Measurements from ENCODE around the gene RTP5. TPM values are rescaled to one million over a fixed set of nuclear protein-coding genes. Genes with fewer than 3 reads are reported as not detected.
A peak's percentile ranks its signal among the peaks of the same experiment; 100 is the strongest.
"Not testable (repeated sequence)": the region's sequence is repeated elsewhere in the genome, so short reads cannot be mapped to it uniquely, and the experiment has no call there.

Gene RTP5
- not detected for total RNA-seq
- long read RNA-seq = 0 reads

DNA sequence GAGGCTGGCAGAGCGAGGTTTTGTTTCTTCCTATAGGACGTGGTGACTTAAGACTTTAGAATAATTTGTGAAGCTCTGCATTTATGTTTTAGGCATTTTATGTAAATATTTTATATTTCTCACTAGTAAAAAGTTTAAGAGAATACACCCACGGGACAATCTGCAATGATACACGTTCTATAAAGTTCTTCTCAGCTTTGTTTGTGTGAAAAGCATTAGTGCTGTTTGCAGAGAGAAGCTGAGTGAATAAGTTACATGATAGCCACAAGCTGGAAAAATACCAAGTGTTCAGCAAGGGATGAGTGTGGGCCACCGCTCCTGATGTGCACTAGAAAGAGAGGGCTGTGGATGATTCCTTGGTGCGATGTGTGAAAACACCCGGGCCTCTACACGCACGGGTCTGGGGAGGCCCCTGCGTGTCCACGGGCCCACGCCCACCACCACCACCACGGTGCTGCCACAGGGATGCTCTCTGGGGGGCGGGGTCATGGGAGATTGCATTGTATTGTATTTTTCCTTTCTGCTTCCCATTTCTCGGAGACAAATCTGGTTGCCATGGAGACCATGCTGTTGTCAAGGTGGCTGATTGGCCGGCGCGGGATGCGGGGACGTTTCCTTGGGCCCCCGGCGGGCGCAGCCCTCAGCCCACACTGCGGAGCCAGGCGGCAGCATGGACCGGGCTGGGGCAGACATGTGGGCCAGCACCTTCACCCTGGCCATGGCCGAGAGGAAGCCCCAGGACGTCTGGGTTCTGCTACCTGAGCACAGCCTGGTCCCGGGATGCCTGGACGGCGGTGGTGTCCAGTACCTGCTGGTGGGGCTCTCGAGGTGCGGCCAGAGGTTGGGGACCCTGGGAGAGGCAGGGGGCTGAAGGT, at the start of gene RTP5:
TSS of gene RTP5 (plus strand) at position 643 of the 875 bp plus-strand sequence. CDS start at position 671, 28 bp downstream.
- no peak for DNase-seq (ENCODE audit: low spot score)

DNA sequence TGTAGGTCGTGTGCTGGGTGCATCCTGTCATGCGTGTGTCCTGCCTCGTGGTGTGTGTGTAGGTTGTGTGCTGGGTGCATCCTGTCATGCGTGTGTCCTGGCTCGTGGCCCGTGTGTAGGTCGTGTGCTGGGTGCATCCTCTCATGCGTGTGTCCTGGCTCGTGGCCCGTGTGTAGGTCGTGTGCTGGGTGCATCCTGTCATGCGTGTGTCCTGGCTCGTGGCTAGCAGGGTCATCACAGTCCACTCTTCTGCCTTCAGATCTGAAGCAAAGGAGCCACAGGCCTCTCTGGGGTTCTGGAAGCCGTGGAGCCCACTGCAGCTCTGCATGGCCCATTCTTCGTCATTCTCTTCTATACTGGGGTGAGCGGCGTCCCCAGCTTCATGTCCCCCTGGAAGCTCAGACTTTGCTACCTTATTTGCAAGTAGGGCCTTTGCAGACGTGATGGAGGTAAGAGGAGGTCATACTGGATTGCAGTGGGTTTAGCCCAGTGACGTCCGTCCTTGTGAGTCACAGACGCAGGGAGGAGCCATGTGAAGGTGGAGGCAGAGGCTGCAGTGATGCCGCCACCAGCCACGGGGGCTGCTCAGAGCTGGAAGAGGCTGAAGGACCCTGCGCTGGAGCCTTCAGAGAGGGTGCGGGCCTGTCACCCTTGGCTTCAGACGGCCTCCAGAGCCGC, 49.4 kb upstream of the RTP5 start:
- DNase-seq (ENCODE audit: low spot score) = peak; percentile 85

DNA sequence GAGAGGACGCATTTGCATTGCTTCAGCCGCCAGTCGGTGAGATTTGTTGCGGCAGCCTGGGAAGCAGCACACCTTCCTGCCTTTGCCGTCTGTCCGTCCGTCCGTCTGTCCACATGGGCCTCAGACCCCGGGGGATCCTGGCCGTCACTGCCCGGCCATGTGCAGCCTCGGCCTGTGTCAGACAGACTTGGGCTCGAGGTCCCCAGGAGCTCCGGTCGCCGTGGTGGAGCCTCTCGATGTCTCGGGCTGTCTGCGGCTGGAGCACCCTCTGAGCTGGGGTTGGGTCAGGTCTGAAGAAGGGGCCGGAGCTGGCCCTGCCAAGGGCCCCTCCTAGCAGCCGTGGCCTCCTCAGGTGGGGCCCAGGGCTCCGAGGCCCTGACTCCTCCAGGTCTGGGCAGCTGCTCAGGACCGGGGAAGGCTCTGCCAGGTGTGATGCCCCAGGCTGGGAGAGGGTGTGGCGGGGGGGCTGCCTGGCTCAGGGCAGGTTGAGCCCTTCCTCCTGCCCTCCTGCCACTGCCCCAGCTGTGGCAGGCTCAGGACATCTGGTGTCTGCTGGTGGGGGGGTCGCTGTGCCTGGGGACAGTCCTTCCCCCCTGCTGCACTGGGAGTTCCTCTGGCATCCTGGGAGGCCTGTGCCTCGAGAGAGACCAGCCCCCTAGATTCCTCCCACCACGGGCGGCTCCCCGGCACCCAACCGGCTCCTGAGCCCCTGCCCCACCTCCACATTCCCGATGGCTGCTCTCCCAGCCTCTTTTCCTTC, 48.7 kb upstream of the RTP5 start:
- DNase-seq (ENCODE audit: low spot score) = peak; percentile 53

DNA sequence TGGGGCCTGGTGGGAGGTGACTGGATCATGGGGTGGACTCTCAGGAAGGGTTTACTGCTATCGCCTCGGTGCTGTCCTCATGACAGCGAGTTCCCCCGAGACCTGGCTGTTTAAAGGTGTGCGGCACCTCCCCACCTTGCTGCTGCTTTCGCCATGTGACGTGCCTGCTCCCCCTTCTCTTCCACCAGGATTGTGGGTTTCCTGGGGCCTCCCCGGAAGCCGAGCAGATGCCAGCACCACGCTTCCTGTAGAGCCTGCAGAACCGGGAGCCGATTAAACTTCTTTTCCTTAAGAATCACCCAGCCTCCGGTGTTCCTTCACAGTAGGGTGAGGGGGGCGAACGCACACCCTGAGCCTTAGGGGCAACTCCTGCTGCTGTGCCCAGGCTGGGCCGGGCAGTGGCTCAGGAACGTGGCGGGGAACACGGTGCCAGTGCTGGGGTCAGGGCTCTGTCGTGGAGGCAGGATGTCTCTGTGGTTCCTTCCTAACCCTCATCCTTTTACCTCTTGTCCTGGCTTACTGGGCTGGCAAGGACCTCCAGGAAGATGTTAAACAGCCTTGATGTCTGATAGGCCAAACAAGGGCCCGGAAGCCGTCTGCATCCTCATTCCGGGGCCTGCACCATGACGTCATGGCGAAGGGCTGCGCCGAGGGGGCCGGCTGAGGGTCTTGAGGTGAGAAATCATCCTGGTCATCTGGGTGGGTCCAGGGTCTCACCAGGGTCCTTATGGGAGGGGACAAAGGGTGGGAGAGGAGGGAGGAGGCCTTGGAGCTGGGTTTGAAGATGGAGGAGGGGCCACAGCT, 47.9 kb upstream of the RTP5 start:
- DNase-seq (ENCODE audit: low spot score) = peak; percentile 79

DNA sequence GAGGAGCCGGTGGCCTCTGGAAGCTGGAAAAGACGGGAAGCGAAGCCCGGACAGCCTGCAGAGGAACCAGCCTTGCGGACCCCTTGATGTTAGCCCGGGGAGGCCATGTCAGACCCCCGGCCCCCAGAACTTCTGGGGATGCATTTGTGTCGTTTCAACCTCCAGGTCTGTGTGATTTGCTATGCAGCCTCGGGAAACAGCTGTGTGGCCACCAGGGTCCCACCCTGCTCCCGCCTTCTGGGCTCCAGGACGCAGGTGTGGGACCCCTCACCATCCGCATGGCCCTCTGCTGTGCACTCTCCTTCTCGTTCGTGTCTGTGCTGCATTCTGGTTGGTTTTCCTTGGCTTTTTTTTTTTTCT, 47.3 kb upstream of the RTP5 start:
- DNase-seq (ENCODE audit: low spot score) = no peak

DNA sequence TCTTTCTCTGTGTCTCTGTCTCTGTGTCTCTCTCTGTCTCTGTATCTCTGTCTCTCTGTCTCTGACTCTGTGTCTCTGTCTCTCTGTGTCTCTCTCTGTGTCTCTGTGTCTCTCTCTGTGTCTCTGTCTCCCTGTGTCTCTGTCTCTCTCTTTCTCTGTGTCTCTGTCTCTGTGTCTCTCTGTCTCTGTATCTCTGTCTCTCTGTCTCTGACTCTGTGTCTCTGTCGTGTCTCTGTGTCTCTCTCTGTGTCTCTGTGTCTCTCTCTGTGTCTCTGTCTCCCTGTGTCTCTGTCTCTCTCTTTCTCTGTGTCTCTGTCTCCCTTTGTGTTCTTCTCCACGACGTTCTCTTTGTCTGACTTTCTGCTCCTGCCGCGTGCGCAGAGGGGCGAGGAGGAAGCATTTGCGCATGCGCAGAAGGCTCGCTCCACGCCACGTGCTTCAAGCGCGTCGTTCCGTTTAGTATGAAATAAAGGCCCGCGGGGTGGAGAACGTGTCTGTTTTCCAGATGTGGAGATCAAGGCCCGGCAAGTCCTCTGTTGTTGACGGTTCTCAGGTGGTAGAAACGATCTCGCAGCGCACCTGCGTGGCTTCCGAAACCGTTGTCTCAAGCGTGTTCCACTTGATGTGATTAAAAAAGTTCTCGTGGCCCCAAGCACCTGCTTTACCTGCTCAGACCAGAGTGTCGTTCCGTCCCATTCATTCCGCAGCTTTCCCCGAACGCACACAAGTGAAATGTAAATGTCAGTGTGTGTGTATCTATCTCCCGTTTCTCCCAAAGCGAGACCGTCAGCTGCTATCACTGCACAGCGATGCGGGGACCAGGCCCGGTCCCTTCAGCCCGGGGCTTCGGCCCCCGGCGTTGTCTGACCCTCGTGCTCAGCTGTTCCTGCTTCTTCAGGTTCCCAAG, 45.7 kb upstream of the RTP5 start:
- not testable (repeated sequence) for DNase-seq (ENCODE audit: low spot score)

DNA sequence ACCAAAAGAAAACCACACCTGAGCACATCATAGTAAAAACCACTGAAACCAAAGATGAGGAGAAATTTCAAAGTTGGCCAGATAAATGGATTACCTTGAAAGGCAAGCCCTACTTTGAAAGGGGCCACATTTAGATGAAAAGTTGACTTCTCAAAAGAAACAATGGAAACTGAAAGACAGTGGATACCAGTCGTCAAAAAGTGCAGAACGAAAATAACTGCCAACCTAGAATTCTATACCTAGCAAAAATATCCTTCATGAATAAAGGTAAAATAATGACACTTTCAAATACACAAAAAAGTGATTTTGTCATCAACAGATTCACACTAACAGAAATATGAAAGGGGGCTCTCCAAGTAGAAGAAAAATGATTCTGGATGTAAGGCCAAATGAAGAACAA, 42.1 kb upstream of the RTP5 start:
- no peak for DNase-seq (ENCODE audit: low spot score)

DNA sequence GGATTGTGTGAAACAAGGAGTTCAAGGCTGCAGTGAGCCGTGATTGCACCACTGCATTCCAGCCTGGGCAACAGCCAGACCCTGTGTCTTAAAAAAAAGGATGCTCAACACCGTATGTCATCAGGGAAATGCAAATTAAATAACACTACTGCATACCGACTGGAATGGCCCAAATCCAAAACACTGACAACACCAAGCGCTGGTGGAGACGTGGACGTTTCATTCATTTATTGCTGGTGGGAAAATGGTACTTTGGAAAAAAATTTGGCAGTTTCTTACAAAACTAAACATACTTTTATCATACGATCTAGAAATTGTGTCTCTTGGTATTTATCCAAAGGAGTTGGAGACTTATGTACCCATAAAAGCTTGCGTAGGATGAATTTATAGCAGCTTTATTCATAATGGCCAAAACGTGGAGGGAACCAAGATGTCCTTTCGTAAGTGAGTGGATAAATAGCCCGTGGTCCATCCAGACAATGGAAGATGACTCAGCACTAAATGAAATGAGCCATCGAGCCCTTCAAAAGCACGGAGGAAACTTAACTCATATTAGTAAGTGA, 36.3 kb upstream of the RTP5 start:
- DNase-seq (ENCODE audit: low spot score) = no peak

DNA sequence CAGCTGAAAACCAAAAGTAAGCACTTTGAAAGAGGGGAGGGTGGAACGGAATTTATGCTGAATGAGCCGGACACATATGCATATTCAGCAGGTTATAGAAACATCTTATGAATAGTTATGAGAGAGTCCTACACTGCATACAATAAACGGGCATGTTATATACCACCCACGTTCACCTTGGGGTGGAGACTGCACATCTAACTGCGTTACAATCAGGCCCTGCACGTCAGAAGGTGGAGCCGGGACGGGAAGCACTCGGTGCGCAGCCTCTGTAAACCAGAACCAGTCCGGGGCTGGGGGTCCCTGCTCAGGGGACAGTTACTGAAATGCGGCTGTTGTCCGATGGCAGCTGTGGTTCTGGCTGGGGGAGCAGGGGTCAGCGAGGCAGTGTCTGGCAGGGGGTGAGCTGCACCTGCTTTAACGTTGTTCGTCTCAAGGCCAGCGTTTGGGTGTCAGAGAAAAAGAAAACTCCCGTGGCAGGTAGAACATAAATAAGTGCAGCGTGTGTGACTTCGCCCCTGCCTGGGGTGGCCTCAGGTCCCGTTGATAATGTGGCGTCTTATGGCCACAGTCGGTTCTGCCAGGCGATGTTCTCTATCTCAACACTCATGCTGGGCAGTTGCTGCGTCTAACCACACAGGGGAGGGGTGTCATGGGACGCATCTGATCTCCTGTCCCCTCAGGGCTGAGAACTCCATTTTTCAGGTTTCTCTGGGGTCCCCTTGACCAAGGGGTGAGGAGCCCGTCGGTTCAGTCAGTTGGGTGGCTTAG, 35.6 kb upstream of the RTP5 start:
- peak; percentile 64 for DNase-seq (ENCODE audit: low spot score)

DNA sequence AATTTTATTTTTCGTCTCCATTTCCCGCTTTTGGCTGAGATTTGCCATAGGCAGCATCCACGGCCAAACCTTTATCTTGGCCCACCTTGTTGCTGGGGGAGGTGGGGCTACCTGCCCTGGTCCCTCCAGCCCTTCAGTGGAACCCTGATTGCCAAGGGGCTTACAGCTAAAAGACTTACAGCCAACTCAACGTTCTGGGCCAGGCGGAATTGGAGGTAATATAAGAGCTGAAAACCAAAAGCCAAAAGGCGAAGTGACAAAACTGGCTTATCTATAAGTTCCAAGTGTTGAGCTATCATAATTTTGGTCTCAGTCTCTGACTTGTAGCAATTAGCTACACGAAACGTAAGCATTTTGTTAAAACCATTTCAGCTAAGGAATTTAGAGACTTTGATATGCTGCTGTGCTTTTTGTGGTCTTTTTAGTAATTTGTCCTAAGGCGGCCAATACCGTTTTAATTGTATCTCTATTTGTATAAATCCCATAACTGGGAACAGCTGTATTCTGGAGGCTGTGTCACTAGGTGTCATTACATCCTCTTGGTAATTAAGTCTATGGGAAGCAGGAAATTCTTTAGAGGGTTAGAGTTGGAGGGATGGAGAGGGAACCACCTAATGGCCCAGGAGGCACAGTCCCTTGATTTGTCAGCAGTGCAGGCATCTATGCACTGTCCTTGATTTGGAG, 34.9 kb upstream of the RTP5 start:
- DNase-seq (ENCODE audit: low spot score) = no peak

DNA sequence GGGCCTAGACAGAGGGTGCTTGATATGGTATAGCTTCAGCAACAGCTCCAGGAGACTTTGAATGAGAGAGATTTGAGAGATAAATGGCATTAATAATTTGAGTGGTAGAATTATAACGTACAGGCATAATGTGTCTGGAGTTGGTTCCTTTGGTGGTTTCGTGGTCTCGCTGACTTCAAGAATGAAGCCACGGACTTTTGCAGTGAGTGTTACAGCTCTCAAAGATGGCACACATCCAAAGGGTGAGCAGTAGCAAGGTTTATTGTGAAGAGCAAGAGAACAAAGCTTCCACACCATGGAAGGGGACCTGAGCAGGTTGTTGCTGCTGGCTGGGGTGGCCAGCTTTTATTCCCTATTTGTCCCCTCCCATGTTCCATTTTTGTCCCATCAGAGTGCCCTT, 33.9 kb upstream of the RTP5 start:
- no peak for DNase-seq (ENCODE audit: low spot score)

DNA sequence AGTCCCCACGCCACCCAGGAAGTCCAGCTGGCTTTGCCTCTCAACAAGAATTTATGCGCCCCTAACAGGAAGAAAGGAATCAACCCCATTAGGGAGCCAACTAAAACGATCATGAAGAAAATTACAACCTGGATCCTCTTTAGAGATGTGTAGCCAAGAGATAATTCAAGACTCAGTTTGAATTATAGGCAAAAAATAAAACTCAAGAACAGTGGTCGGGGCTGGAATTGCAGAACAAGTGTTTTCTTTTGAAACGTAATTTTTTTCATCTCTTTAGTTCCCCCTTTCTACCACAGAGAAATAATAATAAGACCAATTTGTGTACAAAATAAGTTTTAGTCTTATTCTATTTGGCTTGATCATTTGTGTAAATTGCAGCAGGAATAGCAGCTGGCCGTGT, 33.2 kb upstream of the RTP5 start:
- DNase-seq (ENCODE audit: low spot score) = no peak

DNA sequence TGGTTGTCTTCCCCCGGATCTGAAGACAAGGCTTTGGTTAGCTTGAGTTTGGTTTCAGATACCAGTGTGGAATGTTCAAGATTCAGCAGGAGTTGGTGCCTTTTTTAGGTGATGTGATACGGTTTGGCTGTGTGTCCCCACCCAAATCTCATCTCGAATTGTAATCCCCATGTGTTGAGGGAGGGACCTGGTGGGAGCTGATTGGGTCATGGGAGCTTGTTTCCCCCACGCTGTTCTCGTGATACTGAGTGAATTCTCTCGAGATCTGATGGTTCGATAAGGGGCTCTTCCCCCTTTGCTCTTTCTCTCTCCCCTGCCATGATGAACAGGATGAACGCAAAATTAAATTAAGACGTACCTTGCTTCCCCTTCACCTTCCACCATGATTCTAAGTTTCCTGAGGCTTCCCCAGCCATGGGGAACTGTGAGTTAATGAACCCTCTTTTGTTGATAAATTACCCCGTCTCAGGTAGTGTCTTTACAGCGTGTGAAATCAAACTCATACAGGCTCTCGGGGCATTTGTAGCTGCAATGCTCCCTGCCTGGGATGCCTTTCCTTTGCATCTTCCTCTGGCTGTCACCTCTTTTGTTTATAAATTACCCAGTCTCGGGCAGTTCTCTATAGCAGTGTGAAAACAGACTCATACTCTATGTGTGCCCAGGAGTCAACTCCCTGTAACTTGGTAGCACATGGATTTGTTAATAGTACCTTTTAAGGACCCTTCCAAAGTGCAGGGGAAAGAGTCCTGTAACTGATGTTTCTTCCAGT, 32.1 kb upstream of the RTP5 start:
- peak; percentile 33 for DNase-seq (ENCODE audit: low spot score)

DNA sequence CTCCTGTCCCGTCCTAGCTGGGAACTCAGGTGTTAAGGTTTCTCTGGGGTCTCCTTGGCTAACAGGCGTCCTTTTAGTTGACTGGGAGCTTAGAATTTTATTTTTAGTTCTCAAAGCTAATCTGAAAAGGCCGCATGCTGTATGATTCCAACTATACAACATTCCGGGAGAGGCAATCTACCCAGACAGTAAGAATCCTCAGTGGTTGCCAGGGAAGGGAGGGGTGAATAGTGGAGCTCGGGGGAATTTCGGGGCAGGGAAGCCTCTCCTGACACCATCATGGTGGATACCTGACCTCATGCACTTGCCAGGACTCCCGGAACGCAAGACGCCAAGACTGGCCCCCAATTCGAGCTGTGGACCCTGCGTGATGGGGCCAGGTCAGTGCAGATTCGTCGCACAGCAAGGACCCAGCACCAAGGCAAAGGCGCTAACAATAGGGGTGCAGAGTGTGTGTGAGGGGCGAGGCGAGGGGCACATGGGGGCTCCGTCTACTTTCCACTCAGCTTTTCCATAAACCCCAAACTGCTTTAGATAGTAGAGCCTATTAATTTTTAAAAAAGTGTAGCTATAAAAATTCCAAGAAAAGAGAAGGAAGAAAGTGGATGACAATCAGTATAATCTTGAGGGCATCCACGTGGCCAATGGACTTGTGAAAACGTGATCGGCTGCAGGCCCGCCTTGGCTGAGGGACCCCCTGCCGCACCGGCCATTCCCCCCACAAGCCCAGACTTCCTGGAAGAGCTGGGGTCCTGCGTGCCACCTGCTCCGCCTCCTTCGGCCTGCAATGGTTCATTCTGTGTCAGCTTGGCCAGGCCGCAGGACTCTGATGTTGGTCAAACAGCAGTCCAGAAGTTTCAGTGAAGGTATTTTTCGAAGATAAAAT, 28.1 kb upstream of the RTP5 start:
- DNase-seq (ENCODE audit: low spot score) = peak; percentile 62

DNA sequence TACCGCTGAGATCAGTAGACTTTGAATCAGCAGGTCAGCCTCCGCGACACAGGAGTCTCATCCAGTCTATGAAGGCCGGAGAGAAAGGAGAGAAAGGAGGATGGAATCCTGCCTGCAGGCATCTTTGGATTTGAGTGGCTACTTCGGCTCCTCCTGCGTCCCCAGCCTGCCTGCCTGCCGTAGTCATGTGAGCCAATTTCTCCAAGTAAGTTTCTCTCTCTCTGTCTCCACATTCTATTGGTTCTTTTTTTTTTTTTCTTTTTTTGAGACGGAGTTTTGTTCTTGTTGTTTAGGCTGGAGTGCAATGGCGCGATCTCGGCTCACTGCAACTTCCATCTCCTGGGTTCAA, 27.5 kb upstream of the RTP5 start:
- DNase-seq (ENCODE audit: low spot score) = peak; percentile 81

DNA sequence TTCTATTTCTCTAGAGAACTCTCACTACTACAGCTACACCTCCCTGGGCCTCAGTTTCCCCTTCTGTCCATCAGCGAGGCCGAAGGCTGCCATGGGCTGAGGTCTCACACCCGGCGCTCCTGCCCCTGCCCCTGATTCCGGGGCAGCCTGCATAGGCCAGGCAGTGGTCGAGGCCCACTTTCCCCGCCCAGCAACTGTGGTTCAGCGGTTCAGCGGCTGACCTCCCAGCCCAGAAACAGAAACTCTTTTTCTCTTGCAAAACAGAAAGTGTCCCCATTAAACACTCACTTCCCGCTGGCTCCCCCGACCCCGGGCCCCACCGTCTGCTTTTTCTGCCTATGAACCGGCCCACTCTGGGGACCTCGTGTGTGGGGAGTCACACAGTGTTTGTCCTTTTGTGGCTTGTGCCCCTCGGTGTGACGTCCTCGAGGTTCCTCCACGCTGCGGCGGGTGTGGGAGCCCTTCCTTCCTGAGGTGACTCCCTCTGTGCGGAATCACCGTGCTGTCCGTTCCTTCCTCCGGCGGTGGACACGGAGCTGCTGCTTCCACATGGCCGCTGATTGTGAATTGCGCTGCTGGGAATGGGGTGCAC, 26.8 kb upstream of the RTP5 start:
- peak; percentile 91 for DNase-seq (ENCODE audit: low spot score)

All from mesenteric fat pad (tissue), 1 donor.